NCI-H748 (cell line): ENCODE measurements around the gene G6PC1.

Experiments used
- DNase-seq: peaks from one replicate; lab custom pipeline; 2025; ENCODE audit not compliant: unreplicated experiment; lab: John Stamatoyannopoulos, UW

The G6PC1 gene

GRCh38 chr17:42937712-42938596 lies 37.4 kb downstream of the G6PC1 start:
- peak; percentile 73 for DNase-seq

- no peak for DNase-seq
These were observed 43.6 kb downstream of the G6PC1 start for GRCh38 chr17:42944211-42944610.

- DNase-seq = no peak
These were observed 46.2 kb downstream of the G6PC1 start for GRCh38 chr17:42946812-42947211.

- DNase-seq = no peak
These were observed 49.6 kb downstream of the G6PC1 start for GRCh38 chr17:42950044-42950783.
